GM23248 (cell line): ENCODE results near the gene RASGEF1C.

Source experiments
- EZH2 ChIP-seq: fragments of 200-600 bp; sonication (generic); IDR thresholded peaks from 2 replicates; pipeline ENCODE4 v1.6.1; 2018; ENCODE audit warnings: antibody characterized with exemption, mild to moderate bottlenecking; ENCODE audit not compliant: insufficient read depth, poor library complexity, severe bottlenecking
- EZH2phosphoT487 ChIP-seq: fragments of 200-600 bp; sonication (generic); IDR thresholded peaks from 2 replicates; pipeline ENCODE4 v1.6.1; 2018; ENCODE audit warnings: antibody characterized with exemption, moderate library complexity, mild to moderate bottlenecking, low read depth; ENCODE audit not compliant: insufficient read depth

DNA sequence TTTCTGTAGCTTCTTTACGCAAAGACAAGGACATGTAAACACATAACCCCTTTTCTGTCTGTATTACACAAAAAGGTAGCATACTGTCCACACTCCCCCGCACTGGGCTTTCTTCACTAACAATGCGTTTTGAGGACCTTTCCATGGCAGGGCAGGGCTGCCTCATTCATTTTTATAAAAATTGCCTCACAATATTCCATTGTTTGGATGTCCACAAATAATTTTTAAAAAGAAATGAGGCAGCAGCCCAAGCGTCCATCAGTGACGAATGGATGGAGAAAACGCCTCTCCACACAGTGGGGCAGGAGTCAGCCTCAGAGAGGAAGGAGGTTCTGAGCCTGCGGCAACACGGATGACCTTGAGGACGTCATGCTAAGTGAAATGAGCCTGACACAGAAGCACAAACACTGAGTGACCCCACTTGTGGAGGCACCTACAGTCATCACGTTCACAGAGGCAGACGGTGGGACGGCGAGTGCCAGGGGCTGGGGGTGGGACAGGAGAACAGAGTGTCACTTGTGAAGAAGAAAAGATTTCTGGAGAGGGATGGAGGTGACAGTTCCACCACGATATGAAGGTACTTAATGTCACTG is 67.8 kb downstream of the RASGEF1C start:
- TF ChIP-seq EZH2 (no peak), EZH2phosphoT487 (no peak)
